Effector memory CD4-positive, alpha-beta T cell (primary cell): ENCODE data around the gene CYLD.

ENCODE experiments used
- DNase-seq, 3 donors: peaks; one replicate each; pipeline ENCODE4 v3.0.0-alpha.2; 2020
- H3K27ac ChIP-seq: 2 replicates; pipeline ENCODE4 v1.7.0; 2013; ENCODE audit warnings: mild to moderate bottlenecking, low read length, moderate library complexity; ENCODE audit not compliant: insufficient read depth, poor library complexity, severe bottlenecking
- H3K27me3 ChIP-seq: replicated peaks from 2 replicates; pipeline ENCODE4 v1.7.0; 2013; ENCODE audit warnings: mild to moderate bottlenecking, low read length; ENCODE audit not compliant: insufficient read depth, control insufficient read depth, poor library complexity, severe bottlenecking
- H3K36me3 ChIP-seq: 2 replicates; pipeline ENCODE4 v1.7.0; 2013; ENCODE audit warnings: mild to moderate bottlenecking, low read length, moderate library complexity; ENCODE audit not compliant: control insufficient read depth, insufficient read depth
- H3K4me1 ChIP-seq: 2 replicates; pipeline ENCODE4 v1.7.0; 2013; ENCODE audit warnings: low read length, mild to moderate bottlenecking; ENCODE audit not compliant: control insufficient read depth, insufficient read depth, poor library complexity, severe bottlenecking
- H3K4me3 ChIP-seq: 2 replicates; pipeline ENCODE4 v1.7.0; 2013; ENCODE audit warnings: low read length, low read depth, mild to moderate bottlenecking; ENCODE audit not compliant: insufficient read depth, poor library complexity, severe bottlenecking
- H3K9me3 ChIP-seq: 2 replicates; pipeline ENCODE4 v1.7.0; 2013; ENCODE audit warnings: mild to moderate bottlenecking, low read length, moderate library complexity; ENCODE audit not compliant: control insufficient read depth

Gene CYLD

GRCh38 chr16:50812046-50812445 is 70.2 kb downstream of the CYLD start:
- no peak for DNase-seq

GRCh38 chr16:50812876-50813466 is 71.1 kb downstream of the CYLD start:
- no peaks in the 10 kb centered on the region for H3K27me3 ChIP-seq
- H3K4me3 ChIP-seq: no peak overlapping the region
- H3K27ac ChIP-seq: no peak overlapping the region
- H3K9me3 ChIP-seq: no peaks in the 10 kb centered on the region
- H3K36me3 ChIP-seq: no peaks in the 10 kb centered on the region
- H3K4me1 ChIP-seq: no peaks in the 10 kb centered on the region
- DNase-seq: no peak

More at GRCh38 chr16:50812046-50812445, 70.2 kb downstream of the CYLD start:
- H3K27me3 ChIP-seq: no peaks in the 10 kb centered on the region
- H3K4me3 ChIP-seq: no peak overlapping the region
- H3K9me3 ChIP-seq: no peaks in the 10 kb centered on the region
- no peaks in the 10 kb centered on the region for H3K36me3 ChIP-seq
- H3K27ac ChIP-seq: no peak overlapping the region
- no peaks in the 10 kb centered on the region for H3K4me1 ChIP-seq

- Histone ChIP-seq H3K27me3 (no peaks in the 10 kb centered on the region), H3K4me3 (no peak overlapping the region), H3K27ac (no peak overlapping the region), H3K4me1 (no peaks in the 10 kb centered on the region), H3K9me3 (no peaks in the 10 kb centered on the region), H3K36me3 (no peaks in the 10 kb centered on the region)
- DNase-seq: no peak
Observed at GRCh38 chr16:50814052-50814451, 72.2 kb downstream of the CYLD start.

- Histone ChIP-seq H3K27me3 (no peaks in the 10 kb centered on the region), H3K27ac (no peak overlapping the region), H3K4me3 (no peak overlapping the region), H3K4me1 (no peaks in the 10 kb centered on the region), H3K36me3 (no peaks in the 10 kb centered on the region), H3K9me3 (no peaks in the 10 kb centered on the region)
- DNase-seq: no peak
Observed at GRCh38 chr16:50814541-50814940, 72.7 kb downstream of the CYLD start.

- H3K27ac ChIP-seq: no peak overlapping the region
- H3K4me3 ChIP-seq: no peak overlapping the region
- no peaks in the 10 kb centered on the region for H3K9me3 ChIP-seq
- H3K36me3 ChIP-seq: no peaks in the 10 kb centered on the region
- no peaks in the 10 kb centered on the region for H3K27me3 ChIP-seq
- DNase-seq: no peak
- H3K4me1 ChIP-seq: no peaks in the 10 kb centered on the region
Observed at GRCh38 chr16:50815382-50815781, 73.5 kb downstream of the CYLD start.

GRCh38 chr16:50816901-50817555 is 75.1 kb downstream of the CYLD start:
- H3K4me1 ChIP-seq: no peaks in the 10 kb centered on the region
- no peak for DNase-seq
- H3K27ac ChIP-seq: no peak overlapping the region
- H3K9me3 ChIP-seq: no peaks in the 10 kb centered on the region
- no peaks in the 10 kb centered on the region for H3K36me3 ChIP-seq
- no peaks in the 10 kb centered on the region for H3K27me3 ChIP-seq
- H3K4me3 ChIP-seq: no peak overlapping the region

GRCh38 chr16:50818380-50818779 is 76.5 kb downstream of the CYLD start:
- no peak for DNase-seq
- no peaks in the 10 kb centered on the region for H3K27me3 ChIP-seq
- no peaks in the 10 kb centered on the region for H3K9me3 ChIP-seq
- H3K4me1 ChIP-seq: no peaks in the 10 kb centered on the region
- no peaks in the 10 kb centered on the region for H3K36me3 ChIP-seq
- no peak overlapping the region for H3K4me3 ChIP-seq
- no peak overlapping the region for H3K27ac ChIP-seq

- Histone ChIP-seq H3K4me1 (no peaks in the 10 kb centered on the region), H3K4me3 (no peak overlapping the region), H3K36me3 (no peaks in the 10 kb centered on the region), H3K9me3 (no peaks in the 10 kb centered on the region), H3K27me3 (no peaks in the 10 kb centered on the region), H3K27ac (no peak overlapping the region)
- DNase-seq: no peak
Observed at GRCh38 chr16:50819706-50820105, 77.8 kb downstream of the CYLD start.

- no peaks in the 10 kb centered on the region for H3K27me3 ChIP-seq
- no peaks in the 10 kb centered on the region for H3K9me3 ChIP-seq
- H3K4me3 ChIP-seq: no peak overlapping the region
- no peak for DNase-seq
- no peak overlapping the region for H3K27ac ChIP-seq
- H3K4me1 ChIP-seq: no peaks in the 10 kb centered on the region
- no peaks in the 10 kb centered on the region for H3K36me3 ChIP-seq
Observed at GRCh38 chr16:50820225-50820624, 78.3 kb downstream of the CYLD start.

GRCh38 chr16:50821586-50821985 is 79.7 kb downstream of the CYLD start:
- Histone ChIP-seq H3K4me3 (no peak overlapping the region), H3K9me3 (no peaks in the 10 kb centered on the region)

More at GRCh38 chr16:50821586-50821985, 79.7 kb downstream of the CYLD start:
- Histone ChIP-seq H3K36me3 (no peaks in the 10 kb centered on the region), H3K27ac (no peak overlapping the region), H3K4me1 (no peaks in the 10 kb centered on the region), H3K27me3 (no peaks in the 10 kb centered on the region)
- no peak for DNase-seq
